ENCODE data around the gene ABHD8. TPM values are rescaled to one million over a fixed set of nuclear protein-coding genes. Genes with fewer than 3 reads are reported as not detected.

ABHD8 gene
- total and polyA plus RNA-seq, 2 donors from 2014 or later: 9.6 to 20.0 TPM

DNA sequence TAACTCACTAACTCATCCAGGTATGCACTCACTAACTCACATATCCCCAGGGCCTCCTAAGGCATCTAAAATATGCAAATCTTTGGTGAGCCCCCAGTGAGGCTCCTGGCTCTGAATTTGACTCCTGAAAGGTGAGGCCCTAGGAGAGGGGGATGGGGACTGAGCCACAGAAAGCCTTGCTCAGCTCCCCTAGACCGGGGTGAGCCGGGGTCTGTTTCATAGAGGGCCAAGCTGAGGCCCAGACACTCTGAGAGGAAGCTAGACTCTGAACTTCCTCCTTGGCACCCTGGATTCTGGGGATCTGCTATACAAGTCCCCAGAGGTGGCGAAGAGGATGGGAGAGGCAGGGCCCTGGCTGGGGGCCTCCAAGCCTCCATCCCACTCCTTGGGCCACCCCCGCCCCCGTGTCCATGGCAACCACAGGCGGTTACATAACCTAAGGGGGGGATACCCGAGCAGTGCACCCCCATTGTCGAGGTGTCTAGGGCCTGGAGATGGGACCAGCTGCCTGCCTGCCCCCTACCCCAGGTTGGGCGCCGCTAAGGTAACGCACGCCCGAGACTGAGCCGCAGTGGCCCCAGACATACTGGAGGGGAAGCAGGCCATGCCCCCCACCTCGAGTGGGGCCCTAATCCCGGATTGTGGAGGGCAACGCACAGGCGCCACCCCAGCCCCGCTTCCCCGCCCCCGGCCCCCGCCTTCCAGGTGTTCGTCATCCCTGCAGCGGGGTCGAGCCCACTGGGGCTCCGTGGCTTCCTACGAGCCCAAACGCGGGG is 646 bp downstream of the ABHD8 start:
- intact Hi-C loops (cut with DNase I): no loop called here
- peak overlapping the region in 2 of 3 donors; percentile 58 to 82 for H3K9ac ChIP-seq (ENCODE audit: low read length in 3 of 3)

DNA sequence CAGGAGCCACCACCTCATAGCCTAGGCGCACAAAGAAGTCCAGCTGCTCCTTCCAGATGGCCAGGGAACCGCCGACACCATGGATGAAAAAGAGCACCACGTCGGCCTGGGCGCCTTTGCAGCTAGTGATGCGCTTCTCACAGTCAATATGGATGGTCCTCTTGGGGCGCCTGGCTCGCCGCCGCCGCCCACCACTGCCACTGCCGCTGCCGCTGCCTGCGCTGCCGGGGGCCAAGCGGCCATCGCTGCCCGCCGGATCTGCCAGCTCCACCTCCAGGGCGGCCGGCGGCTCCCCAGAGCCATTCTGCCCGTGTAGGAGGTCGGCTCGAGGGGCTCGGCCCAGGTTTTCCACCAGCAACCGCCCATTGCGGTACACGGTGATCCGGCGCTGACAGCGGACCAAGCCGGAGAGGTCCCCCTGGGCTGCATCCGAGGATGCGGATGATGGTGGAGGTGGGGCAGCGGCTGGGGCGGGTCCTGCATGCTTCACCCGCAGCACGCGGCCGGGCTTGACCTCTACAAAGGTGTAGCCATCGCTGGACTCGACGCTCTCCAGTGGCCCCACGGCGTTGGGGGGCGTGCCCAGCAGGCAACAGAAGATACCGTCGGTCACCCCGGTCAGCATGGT is 2.1 kb downstream of the ABHD8 start:
- DNase-seq: peak in 1 of 5 donors; percentile 53
- Histone ChIP-seq H3K4me3 (ENCODE audit: low read length in 3 of 3) (no peak overlapping the region), H3K9ac (ENCODE audit: low read length in 3 of 3) (no peak overlapping the region), H3K36me3 (ENCODE audit: control insufficient read depth in 2 of 3, insufficient read depth in 3 of 3, low read length in 3 of 3) (no peaks in the 10 kb centered on the region), H3K4me1 (ENCODE audit: control insufficient read depth in 2 of 3, insufficient read depth in 2 of 3, low read depth in 1 of 3, low read length in 3 of 3) (peaks cover 0 to 13% (median 10%) of the 10 kb centered on the region in 3 donors), H3K27ac (ENCODE audit: low read depth in 2 of 2, low read length in 2 of 2) (no peak overlapping the region), H3K9me3 (ENCODE audit: control insufficient read depth in 2 of 3, insufficient read depth in 1 of 3, low read length in 3 of 3) (no peaks in the 10 kb centered on the region), H3K27me3 (ENCODE audit: control insufficient read depth, insufficient read depth, low read length) (no peaks in the 10 kb centered on the region)
- TF ChIP-seq CTCF (IDR thresholded peaks at IDR 0.05; ENCODE audit: borderline replicate concordance, extremely low read depth, insufficient read depth): no peak
- intact Hi-C loops (cut with DNase I): no loop called here
- FAIRE-seq: no peak

More for the DNA sequence above, 646 bp downstream of the ABHD8 start:
- DNase-seq (peak in 3 of 5 donors; percentile 29 to 86 (median 82)), FAIRE-seq (no peak)
- Histone ChIP-seq H3K36me3 (ENCODE audit: control insufficient read depth in 2 of 3, insufficient read depth in 3 of 3, low read length in 3 of 3) (no peaks in the 10 kb centered on the region), H3K27ac (ENCODE audit: low read depth in 2 of 2, low read length in 2 of 2) (peak overlapping the region in 1 of 2 donors; percentile 43), H3K27me3 (ENCODE audit: control insufficient read depth, insufficient read depth, low read length) (no peaks in the 10 kb centered on the region), H3K4me1 (ENCODE audit: control insufficient read depth in 2 of 3, insufficient read depth in 2 of 3, low read depth in 1 of 3, low read length in 3 of 3) (peaks cover 0 to 17% (median 10%) of the 10 kb centered on the region in 3 donors), H3K4me3 (ENCODE audit: low read length in 3 of 3) (peak overlapping the region in 2 of 3 donors; percentile 48 to 66), H3K9me3 (ENCODE audit: control insufficient read depth in 2 of 3, insufficient read depth in 1 of 3, low read length in 3 of 3) (no peaks in the 10 kb centered on the region)
- TF ChIP-seq CTCF (IDR thresholded peaks at IDR 0.05; ENCODE audit: borderline replicate concordance, extremely low read depth, insufficient read depth): no peak

- no peaks in the 10 kb centered on the region for H3K27me3 ChIP-seq (ENCODE audit: control insufficient read depth, insufficient read depth, low read length)
- H3K27ac ChIP-seq (ENCODE audit: low read depth in 2 of 2, low read length in 2 of 2): no peak overlapping the region
- no peak overlapping the region for H3K9ac ChIP-seq (ENCODE audit: low read length in 3 of 3)
- DNase-seq: no peak
- intact Hi-C loops (cut with DNase I): no loop called here
- H3K36me3 ChIP-seq (ENCODE audit: control insufficient read depth in 2 of 3, insufficient read depth in 3 of 3, low read length in 3 of 3): no peaks in the 10 kb centered on the region
- no peak overlapping the region for H3K4me3 ChIP-seq (ENCODE audit: low read length in 3 of 3)
- H3K9me3 ChIP-seq (ENCODE audit: control insufficient read depth in 2 of 3, insufficient read depth in 1 of 3, low read length in 3 of 3): no peaks in the 10 kb centered on the region
- TF ChIP-seq CTCF (IDR thresholded peaks at IDR 0.05; ENCODE audit: borderline replicate concordance, extremely low read depth, insufficient read depth): no peak
- H3K4me1 ChIP-seq (ENCODE audit: control insufficient read depth in 2 of 3, insufficient read depth in 2 of 3, low read depth in 1 of 3, low read length in 3 of 3): no peaks in the 10 kb centered on the region
- no peak for FAIRE-seq
These were observed 6.2 kb downstream of the ABHD8 start for GRCh38 chr19:17296976-17297375.

Measured in kidney (tissue), 14 donors.